Measurements from ENCODE around the gene FRMD4A.

DNA sequence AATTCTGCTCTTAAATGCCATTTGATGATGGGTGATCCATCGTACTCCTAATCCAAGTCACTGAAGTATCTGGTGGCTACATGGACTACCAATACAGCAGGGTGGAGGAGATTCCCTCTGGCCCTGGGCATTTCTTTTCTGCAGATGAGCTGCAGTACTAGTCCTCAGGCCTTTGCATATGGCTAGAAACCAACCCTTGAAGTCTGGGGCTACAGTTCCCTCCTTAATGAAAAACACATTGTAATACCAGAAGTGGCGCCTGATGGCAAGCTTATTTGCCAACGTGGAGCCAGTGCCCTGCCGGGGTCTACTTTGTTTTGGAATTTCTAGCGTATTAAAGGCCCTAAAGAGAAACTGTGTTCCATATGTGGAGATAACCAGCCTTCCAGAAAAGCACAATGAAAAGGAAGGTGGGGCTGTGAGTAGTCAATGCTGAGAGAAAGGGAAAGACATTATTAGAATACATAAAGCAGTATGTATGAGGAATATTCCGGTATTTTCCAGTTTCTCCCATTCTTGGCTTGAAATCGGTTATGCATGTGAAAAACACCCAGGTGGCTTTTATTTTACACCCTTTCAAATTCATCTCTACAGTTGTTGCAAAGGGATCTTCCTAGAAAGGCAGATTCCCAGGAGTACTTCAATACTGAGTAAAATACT, 375.2 kb downstream of the FRMD4A start:
- TF ChIP-seq EZH2phosphoT487 (IDR thresholded peaks at IDR 0.05; ENCODE audit: low read length) = no peak
- TF ChIP-seq, protein P1, sequence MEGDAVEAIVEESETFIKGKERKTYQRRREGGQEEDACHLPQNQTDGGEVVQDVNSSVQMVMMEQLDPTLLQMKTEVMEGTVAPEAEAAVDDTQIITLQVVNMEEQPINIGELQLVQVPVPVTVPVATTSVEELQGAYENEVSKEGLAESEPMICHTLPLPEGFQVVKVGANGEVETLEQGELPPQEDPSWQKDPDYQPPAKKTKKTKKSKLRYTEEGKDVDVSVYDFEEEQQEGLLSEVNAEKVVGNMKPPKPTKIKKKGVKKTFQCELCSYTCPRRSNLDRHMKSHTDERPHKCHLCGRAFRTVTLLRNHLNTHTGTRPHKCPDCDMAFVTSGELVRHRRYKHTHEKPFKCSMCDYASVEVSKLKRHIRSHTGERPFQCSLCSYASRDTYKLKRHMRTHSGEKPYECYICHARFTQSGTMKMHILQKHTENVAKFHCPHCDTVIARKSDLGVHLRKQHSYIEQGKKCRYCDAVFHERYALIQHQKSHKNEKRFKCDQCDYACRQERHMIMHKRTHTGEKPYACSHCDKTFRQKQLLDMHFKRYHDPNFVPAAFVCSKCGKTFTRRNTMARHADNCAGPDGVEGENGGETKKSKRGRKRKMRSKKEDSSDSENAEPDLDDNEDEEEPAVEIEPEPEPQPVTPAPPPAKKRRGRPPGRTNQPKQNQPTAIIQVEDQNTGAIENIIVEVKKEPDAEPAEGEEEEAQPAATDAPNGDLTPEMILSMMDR (IDR thresholded peaks at IDR 0.05; ENCODE audit: low read length) = no peak
- TF ChIP-seq EZH2 (optimal IDR thresholded peaks at IDR 0.05; ENCODE audit: low read depth, low read length) = no peak

All from MM.1S (cell line).